ENCODE data around the gene RADIL.

DNA sequence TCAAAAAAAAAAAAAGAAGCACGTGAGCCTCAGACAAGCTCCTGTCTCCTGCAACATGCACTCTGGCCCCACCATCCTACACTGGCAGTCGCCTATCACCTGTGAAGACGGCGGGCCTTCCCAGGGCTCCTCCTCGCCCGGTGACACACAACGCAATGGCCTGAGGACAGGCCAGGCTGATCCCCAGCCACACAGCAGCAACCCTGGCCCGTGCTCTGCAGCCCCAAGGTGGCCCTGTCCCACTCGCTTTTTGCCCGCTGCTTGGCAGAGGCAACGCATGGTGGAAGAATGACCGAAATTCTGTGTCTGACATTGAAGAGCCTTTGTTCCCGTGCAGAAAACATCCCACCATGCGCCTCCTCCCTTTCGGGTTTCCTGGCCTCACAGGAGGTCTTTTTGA lies 8.1 kb downstream of the RADIL start:
- TF ChIP-seq, protein P1, sequence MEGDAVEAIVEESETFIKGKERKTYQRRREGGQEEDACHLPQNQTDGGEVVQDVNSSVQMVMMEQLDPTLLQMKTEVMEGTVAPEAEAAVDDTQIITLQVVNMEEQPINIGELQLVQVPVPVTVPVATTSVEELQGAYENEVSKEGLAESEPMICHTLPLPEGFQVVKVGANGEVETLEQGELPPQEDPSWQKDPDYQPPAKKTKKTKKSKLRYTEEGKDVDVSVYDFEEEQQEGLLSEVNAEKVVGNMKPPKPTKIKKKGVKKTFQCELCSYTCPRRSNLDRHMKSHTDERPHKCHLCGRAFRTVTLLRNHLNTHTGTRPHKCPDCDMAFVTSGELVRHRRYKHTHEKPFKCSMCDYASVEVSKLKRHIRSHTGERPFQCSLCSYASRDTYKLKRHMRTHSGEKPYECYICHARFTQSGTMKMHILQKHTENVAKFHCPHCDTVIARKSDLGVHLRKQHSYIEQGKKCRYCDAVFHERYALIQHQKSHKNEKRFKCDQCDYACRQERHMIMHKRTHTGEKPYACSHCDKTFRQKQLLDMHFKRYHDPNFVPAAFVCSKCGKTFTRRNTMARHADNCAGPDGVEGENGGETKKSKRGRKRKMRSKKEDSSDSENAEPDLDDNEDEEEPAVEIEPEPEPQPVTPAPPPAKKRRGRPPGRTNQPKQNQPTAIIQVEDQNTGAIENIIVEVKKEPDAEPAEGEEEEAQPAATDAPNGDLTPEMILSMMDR (conservative IDR thresholded peaks at IDR 0.05; ENCODE audit: low read length), result no peak
- TF ChIP-seq EZH2phosphoT487 (IDR thresholded peaks at IDR 0.05; ENCODE audit: borderline replicate concordance), result no peak
